GM19043 (cell line): Measurements from ENCODE around the gene EHD4.

Experiments used
- ATAC-seq: cut with Tn5 transposase; IDR thresholded peaks from one replicate; pipeline ENCODE4 v1.9.1; 2021; ENCODE audit warnings: low read depth; ENCODE audit not compliant: unreplicated experiment

Gene EHD4

GRCh38 chr15:41848631-41849030 lies 123.7 kb downstream of the EHD4 start:
- ATAC-seq = no peak

- ATAC-seq = no peak
These were observed 124.4 kb downstream of the EHD4 start for GRCh38 chr15:41847981-41848380.

DNA sequence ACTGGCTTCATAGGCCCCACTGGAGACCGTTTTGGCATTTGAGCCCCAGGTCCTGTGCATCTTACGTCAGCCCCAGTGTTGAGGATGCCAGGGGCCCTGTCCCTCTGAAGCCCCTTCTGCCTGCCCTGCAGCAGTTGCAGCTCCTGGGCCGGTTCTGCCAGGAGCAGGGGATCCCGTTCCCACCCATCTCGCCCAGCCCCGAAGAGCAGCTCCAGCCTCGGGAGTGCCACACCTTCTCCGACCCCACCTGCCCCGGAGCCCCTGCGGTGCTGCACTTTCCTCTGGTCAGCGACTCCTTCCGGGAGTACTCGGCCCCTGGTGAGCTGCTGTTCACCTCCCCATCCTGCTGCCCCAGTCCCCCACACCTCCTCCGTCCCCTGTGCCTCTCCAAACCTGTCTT lies 125.2 kb downstream of the EHD4 start:
- ATAC-seq = no peak
